K562 (cell line): Measurements from ENCODE around the gene TBXA2R. TPM values are rescaled to one million over a fixed set of nuclear protein-coding genes. Genes with fewer than 3 reads are reported as not detected.
A peak's percentile ranks its signal among the peaks of the same experiment; 100 is the strongest.

ENCODE experiments used
- ARID3B ChIP-seq: fragments of 250-450 bp; sonication (Bioruptor Pico); IDR thresholded peaks from 2 replicates; pipeline ENCODE4 v1.4.0; 2020; ENCODE audit warnings: borderline replicate concordance
- CCNT2 ChIP-seq: IDR thresholded peaks from 2 replicates; pipeline ENCODE4 v1.6.1; 2011; ENCODE audit warnings: borderline replicate concordance, low read depth, mild to moderate bottlenecking, moderate library complexity, mixed read lengths, low read length; ENCODE audit not compliant: insufficient read length; ENCODE audit errors: extremely low read depth
- CEBPB ChIP-seq: fragments of 450-650 bp; IDR thresholded peaks from 2 replicates; pipeline ENCODE4 v1.6.1; 2016; ENCODE audit warnings: missing genetic modification characterization, missing compliant biosample characterization
- HNRNPUL1 ChIP-seq: fragments of 200-400 bp; formaldehyde crosslinking; IDR thresholded peaks from 2 replicates; pipeline ENCODE4 v1.6.1; 2017; ENCODE audit warnings: low read length
- MCM3 ChIP-seq: fragments of 450-650 bp; IDR thresholded peaks from 2 replicates; pipeline ENCODE4 v1.6.1; 2016
- NRF1 ChIP-seq, 2 experiments: fragments of 450-650 bp; IDR thresholded peaks in 1 of 2; conservative IDR thresholded peaks in 1 of 2; 2 replicates each; pipeline ENCODE4 v1.6.1; 2014; ENCODE audit warnings: mild to moderate bottlenecking in 2 of 2
- SRSF9 ChIP-seq: fragments of 200-400 bp; formaldehyde crosslinking; IDR thresholded peaks from 2 replicates; pipeline ENCODE4 v1.6.1; 2017; ENCODE audit warnings: low read depth, low read length, borderline replicate concordance
- ZFX ChIP-seq: sonication (generic); formaldehyde crosslinking; IDR thresholded peaks from 2 replicates; pipeline ENCODE4 v1.8.0; 2022; ENCODE audit warnings: mild to moderate bottlenecking, missing genetic modification reagents, moderate library complexity
- ZNF311 ChIP-seq: fragments of 250-450 bp; sonication (Bioruptor Pico); IDR thresholded peaks from 2 replicates; pipeline ENCODE4 v1.4.0; 2020; ENCODE audit warnings: mild to moderate bottlenecking, moderate library complexity
- ZNF766 ChIP-seq: fragments of 200-800 bp; sonication (Bioruptor generic); conservative IDR thresholded peaks from 2 replicates; pipeline ENCODE4 v1.6.1; 2016; ENCODE audit warnings: missing genetic modification characterization, missing compliant biosample characterization
- polyA plus RNA-seq, 8 experiments: library from polyadenylated mRNA; depleted of rRNA in 4 of 8; stranded (reverse) in 5 of 8; unstranded in 3 of 8; fragments of >200 nt; fragmentation: Nextera tagmentation in 2 of 8; fragmentation: Illumina TruSeq in 1 of 8; extraction: Ambion mirVana in 2 of 8; extraction: Trizol in 1 of 8; gene quantifications; 2 replicates each; pipeline versions ENCODE4 v1.2.1 to v1.2.3, GENCODE V29; 2011 to 2014; ENCODE audit warnings: inconsistent platforms in 1 of 8, missing spikeins in 1 of 8
- total RNA-seq, 7 experiments: library from RNA; depleted of rRNA in 6 of 7; stranded (reverse); fragments of >200 nt in 6 of 7; fragmentation: Illumina TruSeq in 2 of 7; extraction: Trizol in 2 of 7; gene quantifications; 2 replicates each; pipeline versions ENCODE4 v1.2.1 to v1.2.3, GENCODE V29; 2011 to 2021; ENCODE audit warnings: low replicate concordance in 1 of 7

Gene TBXA2R
- total and polyA plus RNA-seq, 9 of the 15 experiments (the other 6 are each of a cell fraction or from before 2014, with no cell fraction given) = 1.5 to 24.0 (median 2.8) TPM

GRCh38 chr19:3580156-3580934, 26.3 kb downstream of the TBXA2R start (continued):
- TF ChIP-seq NRF1 (conservative IDR thresholded peaks at IDR 0.05 in 1 of 2, IDR thresholded peaks at IDR 0.05 in 1 of 2) (0 out of 4 replicates have a peak, but pooled peaks of 1 of the 2 experiments have one; percentile 17), MCM3 (no peak), HNRNPUL1 (no peak), SRSF9 (no peak), ARID3B (CRISPR knock-in tag) (no peak), ZNF766 (CRISPR knock-in tag) (no peak), ZFX (no peak), ZNF311 (CRISPR knock-in tag) (no peak), CEBPB (no peak), CCNT2 (no peak)
